ENCODE results near the gene CMTM1. TPM values are rescaled to one million over a fixed set of nuclear protein-coding genes. Genes with fewer than 3 reads are reported as not detected.

CMTM1 gene
- total RNA-seq, 4 donors from 2014 or later: 0.89 TPM; not detected in 3

- H3K27ac ChIP-seq: no peak overlapping the region
- no peaks in the 10 kb centered on the region for H3K27me3 ChIP-seq
- 60 to 68% methylated on average over 9 to 10 of the region's 10 CpGs for WGBS, 2 donors (ENCODE audit: low coverage in 1 of 2)
- H3K4me1 ChIP-seq: no peaks in the 10 kb centered on the region
- no peak overlapping the region for H3K4me3 ChIP-seq
- no peaks in the 10 kb centered on the region for H3K9me3 ChIP-seq
- TF ChIP-seq EP300 (IDR thresholded peaks at IDR 0.05) (no peak), POLR2A (IDR thresholded peaks at IDR 0.05) (no peak), CTCF (IDR thresholded peaks at IDR 0.05) (no peak), POLR2AphosphoS5 (IDR thresholded peaks at IDR 0.05) (no peak)
- no peaks in the 10 kb centered on the region for H3K36me3 ChIP-seq
- ATAC-seq: no peak
Observed at GRCh38 chr16:66585481-66586239, 19.4 kb downstream of the CMTM1 start.

GRCh38 chr16:66587881-66588600 is 21.8 kb downstream of the CMTM1 start:
- Histone ChIP-seq H3K4me3 (peak overlapping the region in 1 of 2 donors; percentile 25), H3K4me1 (no peaks in the 10 kb centered on the region), H3K9me3 (no peaks in the 10 kb centered on the region), H3K27me3 (no peaks in the 10 kb centered on the region), H3K36me3 (no peaks in the 10 kb centered on the region), H3K27ac (no peak overlapping the region)
- no peak for ATAC-seq
- whole genome bisulfite sequencing, 2 donors (ENCODE audit: low coverage in 1 of 2): 52 to 93% methylated on average over 2 to 6 of the region's 7 CpGs
- TF ChIP-seq POLR2A (IDR thresholded peaks at IDR 0.05) (no peak), POLR2AphosphoS5 (IDR thresholded peaks at IDR 0.05) (no peak), CTCF (IDR thresholded peaks at IDR 0.05) (no peak), EP300 (IDR thresholded peaks at IDR 0.05) (no peak)

GRCh38 chr16:66588981-66589713 is 22.9 kb downstream of the CMTM1 start:
- WGBS, 2 donors (ENCODE audit: low coverage in 1 of 2): 81 to 83% methylated on average over 1 to 2 of the region's 8 CpGs
- Histone ChIP-seq H3K27ac (no peak overlapping the region), H3K4me1 (no peaks in the 10 kb centered on the region), H3K9me3 (peaks cover 0 to 5% (median 0%) of the 10 kb centered on the region in 3 donors), H3K27me3 (no peaks in the 10 kb centered on the region), H3K4me3 (no peak overlapping the region), H3K36me3 (no peaks in the 10 kb centered on the region)
- TF ChIP-seq EP300 (IDR thresholded peaks at IDR 0.05) (no peak), CTCF (IDR thresholded peaks at IDR 0.05) (peak in 3 of 4 experiments; percentile 31 to 54 (median 35))
- peak; percentile 63 for ATAC-seq

- H3K9me3 ChIP-seq: peaks cover 0 to 5% (median 0%) of the 10 kb centered on the region in 3 donors
- ATAC-seq: no peak
- no peaks in the 10 kb centered on the region for H3K27me3 ChIP-seq
- H3K36me3 ChIP-seq: no peaks in the 10 kb centered on the region
- 85 to 95% methylated on average over 6 to 8 of the region's 8 CpGs for WGBS, 2 donors (ENCODE audit: low coverage in 1 of 2)
- no peaks in the 10 kb centered on the region for H3K4me1 ChIP-seq
- TF ChIP-seq CTCF (IDR thresholded peaks at IDR 0.05) (no peak), POLR2AphosphoS5 (IDR thresholded peaks at IDR 0.05) (no peak), EP300 (IDR thresholded peaks at IDR 0.05) (no peak), POLR2A (IDR thresholded peaks at IDR 0.05) (no peak)
- no peak overlapping the region for H3K4me3 ChIP-seq
- H3K27ac ChIP-seq: no peak overlapping the region
Observed at GRCh38 chr16:66590322-66590721, 24.1 kb downstream of the CMTM1 start.

Data from gastroesophageal sphincter (tissue), 4 donors.